Activated CD4-positive, alpha-beta memory T cell treated with anti-CD3 and anti-CD28 coated beads, Interleukin-2, amount 10 ng/mL, durations not matched to agents 7 days and 5 days (primary cell): ENCODE results near the gene ABCC4. TPM values are rescaled to one million over a fixed set of nuclear protein-coding genes. Genes with fewer than 3 reads are reported as not detected.
"Not testable (repeated sequence)": the region's sequence is repeated elsewhere in the genome, so short reads cannot be mapped to it uniquely, and the experiment has no call there.

Experiments used
- CTCF ChIA-PET: fragments of 350-600 bp; sonication (Branson Sonifier 250); formaldehyde crosslinking; loops from one replicate; lab custom pipeline; 2021; ENCODE audit warnings: antibody characterized with exemption, inconsistent platforms; lab: Charles Lee
- POLR2A ChIA-PET: fragments of 350-600 bp; sonication (Branson Sonifier 250); formaldehyde crosslinking; loops from one replicate; lab custom pipeline; 2021; ENCODE audit warnings: antibody characterized with exemption; lab: Charles Lee
- DNase-seq: peaks from one replicate; pipeline ENCODE4 v3.0.0-alpha.2; 2020
- H3K27ac Mint-ChIP-seq: one replicate; pipeline ENCODE4 v1.8.0; 2021; ENCODE audit warnings: mild to moderate bottlenecking, mixed read lengths
- H3K27me3 Mint-ChIP-seq: one replicate; pipeline ENCODE4 v1.8.0; 2021; ENCODE audit warnings: mixed read lengths
- H3K36me3 Mint-ChIP-seq: one replicate; pipeline ENCODE4 v1.8.0; 2021; ENCODE audit warnings: low read depth, mixed read lengths
- H3K4me1 Mint-ChIP-seq: one replicate; pipeline ENCODE4 v1.8.0; 2021; ENCODE audit warnings: mixed read lengths
- H3K4me3 Mint-ChIP-seq: one replicate; pipeline ENCODE4 v1.8.0; 2021; ENCODE audit warnings: mild to moderate bottlenecking, mixed read lengths
- H3K9me3 Mint-ChIP-seq: one replicate; pipeline ENCODE4 v1.8.0; 2021; ENCODE audit warnings: mixed read lengths
- total RNA-seq, 2 experiments: library from RNA; stranded (reverse); gene quantifications; one replicate each; pipeline ENCODE4 v1.2.3, GENCODE V29; 2021

The ABCC4 gene
- total RNA-seq, 2 experiments from 2014 or later, result 3.8 to 4.5 TPM

GRCh38 chr13:95209109-95209508, 92.1 kb downstream of the ABCC4 start:
- H3K4me1 Mint-ChIP-seq, result no peaks in the 10 kb centered on the region
- no peak overlapping the region for H3K27ac Mint-ChIP-seq
- H3K9me3 Mint-ChIP-seq, result no peaks in the 10 kb centered on the region
- no peak overlapping the region for H3K4me3 Mint-ChIP-seq
- no peak for DNase-seq
- ChIA-PET POLR2A (no interaction called here), CTCF (interaction anchor here (0.6 to 2.6 kb wide), 3 partner anchors 20 to 195 kb away, joined by 3 to 12 read pairs (median 6); no protein-coding TSS in a partner anchor)
- no peaks in the 10 kb centered on the region for H3K36me3 Mint-ChIP-seq
- H3K27me3 Mint-ChIP-seq, result no peaks in the 10 kb centered on the region

- Mint-ChIP-seq H3K27ac (no peak overlapping the region), H3K4me3 (no peak overlapping the region), H3K9me3 (no peaks in the 10 kb centered on the region), H3K27me3 (no peaks in the 10 kb centered on the region), H3K4me1 (no peaks in the 10 kb centered on the region), H3K36me3 (no peaks in the 10 kb centered on the region)
- no peak for DNase-seq
- POLR2A ChIA-PET, result no interaction called here
- CTCF ChIA-PET, result interaction anchor here (2.6 kb wide), 1 partner anchor 18 kb away, joined by 12 read pairs; no protein-coding TSS in a partner anchor
Measured at GRCh38 chr13:95207769-95208366, 93.4 kb downstream of the ABCC4 start.

- H3K27ac Mint-ChIP-seq, result no peak overlapping the region
- no peaks in the 10 kb centered on the region for H3K9me3 Mint-ChIP-seq
- H3K36me3 Mint-ChIP-seq, result no peaks in the 10 kb centered on the region
- no peaks in the 10 kb centered on the region for H3K27me3 Mint-ChIP-seq
- H3K4me3 Mint-ChIP-seq, result no peak overlapping the region
- ChIA-PET POLR2A (no interaction called here), CTCF (interaction anchor here (1.6 kb wide), 1 partner anchor 17 kb away, joined by 4 read pairs; no protein-coding TSS in a partner anchor)
- no peaks in the 10 kb centered on the region for H3K4me1 Mint-ChIP-seq
- DNase-seq, result no peak
Measured at GRCh38 chr13:95206116-95206515, 95.1 kb downstream of the ABCC4 start.

GRCh38 chr13:95204231-95204765, 97.0 kb downstream of the ABCC4 start:
- CTCF ChIA-PET, result interaction anchor here (1.2 kb wide), 1 partner anchor 200 kb away, joined by 4 read pairs; no protein-coding TSS in a partner anchor
- Mint-ChIP-seq H3K36me3 (no peaks in the 10 kb centered on the region), H3K4me1 (no peaks in the 10 kb centered on the region), H3K27ac (no peak overlapping the region), H3K9me3 (peaks cover under 1% of the 10 kb centered on the region), H3K27me3 (no peaks in the 10 kb centered on the region), H3K4me3 (no peak overlapping the region)
- POLR2A ChIA-PET, result interaction anchor here (1.2 kb wide), 1 partner anchor 15 kb away, joined by 3 read pairs; no protein-coding TSS in a partner anchor
- DNase-seq, result no peak

GRCh38 chr13:95201814-95202651, 99.2 kb downstream of the ABCC4 start:
- H3K27ac Mint-ChIP-seq, result no peak overlapping the region
- no peaks in the 10 kb centered on the region for H3K4me1 Mint-ChIP-seq
- POLR2A ChIA-PET, result no interaction called here
- H3K27me3 Mint-ChIP-seq, result no peaks in the 10 kb centered on the region
- H3K36me3 Mint-ChIP-seq, result peaks cover 11% of the 10 kb centered on the region
- H3K4me3 Mint-ChIP-seq, result no peak overlapping the region
- DNase-seq, result no peak
- CTCF ChIA-PET, result no interaction called here
- H3K9me3 Mint-ChIP-seq, result peaks cover 3% of the 10 kb centered on the region

GRCh38 chr13:95200386-95200957, 100.8 kb downstream of the ABCC4 start:
- H3K4me1 Mint-ChIP-seq, CTCF ChIA-PET, H3K4me3 Mint-ChIP-seq, DNase-seq, H3K27ac Mint-ChIP-seq, H3K9me3 Mint-ChIP-seq, POLR2A ChIA-PET, H3K27me3 Mint-ChIP-seq: not testable (repeated sequence)
- H3K36me3 Mint-ChIP-seq, result peaks cover 11% of the 10 kb centered on the region

GRCh38 chr13:95199896-95200295, 101.4 kb downstream of the ABCC4 start:
- no peak for DNase-seq
- Mint-ChIP-seq H3K4me1 (no peaks in the 10 kb centered on the region), H3K27ac (no peak overlapping the region), H3K36me3 (peaks cover 11% of the 10 kb centered on the region), H3K9me3 (peaks cover 3% of the 10 kb centered on the region), H3K27me3 (no peaks in the 10 kb centered on the region), H3K4me3 (no peak overlapping the region)
- POLR2A ChIA-PET, result no interaction called here
- CTCF ChIA-PET, result no interaction called here

GRCh38 chr13:95198606-95199005, 102.6 kb downstream of the ABCC4 start:
- POLR2A ChIA-PET, H3K4me1 Mint-ChIP-seq, DNase-seq, CTCF ChIA-PET, H3K9me3 Mint-ChIP-seq, H3K27ac Mint-ChIP-seq, H3K27me3 Mint-ChIP-seq, H3K4me3 Mint-ChIP-seq: not testable (repeated sequence)
- peaks cover 11% of the 10 kb centered on the region for H3K36me3 Mint-ChIP-seq

GRCh38 chr13:95197548-95197947, 103.7 kb downstream of the ABCC4 start:
- POLR2A ChIA-PET, result no interaction called here
- Mint-ChIP-seq H3K36me3 (peaks cover 11% of the 10 kb centered on the region), H3K27ac (no peak overlapping the region), H3K4me3 (no peak overlapping the region), H3K9me3 (peaks cover 3% of the 10 kb centered on the region), H3K4me1 (no peaks in the 10 kb centered on the region), H3K27me3 (no peaks in the 10 kb centered on the region)
- DNase-seq, result no peak
- CTCF ChIA-PET, result interaction anchor here (1.5 kb wide), 1 partner anchor 8 kb away, joined by 3 read pairs; no protein-coding TSS in a partner anchor

GRCh38 chr13:95195146-95195545, 106.1 kb downstream of the ABCC4 start:
- H3K9me3 Mint-ChIP-seq, result peaks cover 3% of the 10 kb centered on the region
- no peak for DNase-seq
- ChIA-PET POLR2A (no interaction called here), CTCF (interaction anchor here (1.0 to 10.1 kb wide), 2 partner anchors 186 to 208 kb away, joined by 4 to 223 read pairs; no protein-coding TSS in a partner anchor)
- no peak overlapping the region for H3K27ac Mint-ChIP-seq
- H3K27me3 Mint-ChIP-seq, result no peaks in the 10 kb centered on the region
- no peaks in the 10 kb centered on the region for H3K4me1 Mint-ChIP-seq
- H3K36me3 Mint-ChIP-seq, result peaks cover 11% of the 10 kb centered on the region
- no peak overlapping the region for H3K4me3 Mint-ChIP-seq

- H3K36me3 Mint-ChIP-seq, result peaks cover 9% of the 10 kb centered on the region
- no peaks in the 10 kb centered on the region for H3K9me3 Mint-ChIP-seq
- no peak overlapping the region for H3K27ac Mint-ChIP-seq
- H3K4me1 Mint-ChIP-seq, result peaks cover 5% of the 10 kb centered on the region
- POLR2A ChIA-PET, result no interaction called here
- H3K27me3 Mint-ChIP-seq, result no peaks in the 10 kb centered on the region
- DNase-seq, result no peak
- no peak overlapping the region for H3K4me3 Mint-ChIP-seq
- CTCF ChIA-PET, result interaction anchor here (10.1 kb wide), 1 partner anchor 209 kb away, joined by 223 read pairs; no protein-coding TSS in a partner anchor
Measured at GRCh38 chr13:95193509-95194230, 107.6 kb downstream of the ABCC4 start.

GRCh38 chr13:95192998-95193397, 108.3 kb downstream of the ABCC4 start:
- Mint-ChIP-seq H3K4me3 (no peak overlapping the region), H3K36me3 (peaks cover 2% of the 10 kb centered on the region), H3K27ac (no peak overlapping the region), H3K9me3 (no peaks in the 10 kb centered on the region), H3K4me1 (peaks cover 12% of the 10 kb centered on the region), H3K27me3 (no peaks in the 10 kb centered on the region)
- ChIA-PET POLR2A (no interaction called here), CTCF (interaction anchor here (1.1 to 10.1 kb wide), 8 partner anchors 19 to 210 kb away, joined by 3 to 223 read pairs (median 5); no protein-coding TSS in a partner anchor)
- no peak for DNase-seq
